Thoracic aorta (tissue), 2 donors: ENCODE measurements around the gene CFAP107. TPM values are rescaled to one million over a fixed set of nuclear protein-coding genes. Genes with fewer than 3 reads are reported as not detected.

ENCODE experiments used
- ATAC-seq: fragments of 150-250 bp; one replicate; pipeline ENCODE4 v1.8.0; 2017; ENCODE audit warnings: low read depth; ENCODE audit not compliant: insufficient number of reproducible peaks, low FRiP score
- DNase-seq: peaks from one replicate; pipeline ENCODE4 v3.0.0-alpha.2; 2020; ENCODE audit warnings: low spot score
- H3K27ac ChIP-seq, 2 donors: fragments of 200-600 bp; sonication (generic); 1 replicate in 1 of 2; 2 replicates in 1 of 2; pipeline ENCODE4 v1.5.1; 2016; ENCODE audit warnings: mild to moderate bottlenecking in 2 of 2, moderate library complexity in 2 of 2
- H3K27me3 ChIP-seq: fragments of 200-600 bp; sonication (generic); replicated peaks from 2 replicates; pipeline ENCODE4 v1.6.0; 2016; ENCODE audit warnings: mild to moderate bottlenecking; ENCODE audit not compliant: insufficient read depth
- H3K36me3 ChIP-seq: fragments of 200-600 bp; sonication (generic); one replicate; pipeline ENCODE4 v1.5.1; 2016
- H3K4me1 ChIP-seq, 2 donors: fragments of 200-600 bp; sonication (generic); 1 replicate in 1 of 2; 2 replicates in 1 of 2; pipeline versions ENCODE4 v1.5.1 to v1.6.0; 2016; ENCODE audit warnings: low read depth in 2 of 2, mild to moderate bottlenecking in 1 of 2; ENCODE audit not compliant: control insufficient read depth in 1 of 2
- H3K4me3 ChIP-seq: fragments of 200-600 bp; sonication (generic); 2 replicates; pipeline ENCODE4 v1.5.1; 2016; ENCODE audit warnings: mild to moderate bottlenecking
- H3K9me3 ChIP-seq: fragments of 200-600 bp; sonication (generic); 2 replicates; pipeline ENCODE4 v1.5.1; 2016
- CTCF ChIP-seq: fragments of 200-600 bp; sonication (generic); IDR thresholded peaks from one replicate; pipeline ENCODE4 v1.5.1; 2019; ENCODE audit warnings: antibody characterized with exemption
- total RNA-seq, 2 donors: library from RNA; depleted of rRNA; stranded (reverse); fragments of >200 nt; gene quantifications; one replicate each; pipeline versions ENCODE4 v1.1.0 to v1.2.3, GENCODE V29; 2016

Gene CFAP107
- total RNA-seq, 2 donors from 2014 or later, result not detected

DNA sequence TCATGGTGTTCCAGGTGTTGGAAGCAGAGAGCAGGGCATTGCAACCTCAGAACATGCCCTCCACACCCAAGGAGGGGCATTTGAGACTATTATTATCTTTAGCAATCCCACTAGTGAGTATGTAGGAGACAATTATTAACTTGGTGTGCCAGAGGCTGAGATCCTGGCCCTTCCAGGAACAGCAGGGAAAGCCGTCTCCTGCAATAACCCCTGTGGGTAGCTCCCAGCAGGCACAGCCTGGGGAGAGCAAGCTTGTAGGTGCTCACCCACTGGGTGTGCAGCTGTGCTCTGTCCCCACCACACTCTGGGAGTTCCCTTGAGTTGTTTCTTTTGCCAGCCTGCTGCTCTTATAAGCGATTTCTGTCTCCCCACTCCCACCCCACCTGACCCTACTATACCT lies 10.3 kb downstream of the CFAP107 start:
- no peak for ATAC-seq
- H3K9me3 ChIP-seq, result no peaks in the 10 kb centered on the region
- DNase-seq, result no peak
- no peaks in the 10 kb centered on the region for H3K36me3 ChIP-seq
- H3K27me3 ChIP-seq, result no peaks in the 10 kb centered on the region
- H3K4me1 ChIP-seq, result no peaks in the 10 kb centered on the region
- TF ChIP-seq CTCF, result no peak
- H3K27ac ChIP-seq, result no peak overlapping the region
- H3K4me3 ChIP-seq, result no peak overlapping the region

- no peaks in the 10 kb centered on the region for H3K9me3 ChIP-seq
- no peak for TF ChIP-seq CTCF
- DNase-seq (no peak), ATAC-seq (no peak)
- no peak overlapping the region for H3K4me3 ChIP-seq
- no peaks in the 10 kb centered on the region for H3K27me3 ChIP-seq
- no peaks in the 10 kb centered on the region for H3K36me3 ChIP-seq
- H3K4me1 ChIP-seq, result no peaks in the 10 kb centered on the region
- H3K27ac ChIP-seq, result no peak overlapping the region
Observed at GRCh38 chr1:12756768-12757413, 10.9 kb downstream of the CFAP107 start.

GRCh38 chr1:12757836-12758235 lies 11.8 kb downstream of the CFAP107 start:
- no peaks in the 10 kb centered on the region for H3K9me3 ChIP-seq
- H3K27ac ChIP-seq, result no peak overlapping the region
- no peaks in the 10 kb centered on the region for H3K4me1 ChIP-seq
- H3K27me3 ChIP-seq, result no peaks in the 10 kb centered on the region
- TF ChIP-seq CTCF, result no peak
- no peak for DNase-seq
- ATAC-seq, result no peak
- no peak overlapping the region for H3K4me3 ChIP-seq
- H3K36me3 ChIP-seq, result no peaks in the 10 kb centered on the region

DNA sequence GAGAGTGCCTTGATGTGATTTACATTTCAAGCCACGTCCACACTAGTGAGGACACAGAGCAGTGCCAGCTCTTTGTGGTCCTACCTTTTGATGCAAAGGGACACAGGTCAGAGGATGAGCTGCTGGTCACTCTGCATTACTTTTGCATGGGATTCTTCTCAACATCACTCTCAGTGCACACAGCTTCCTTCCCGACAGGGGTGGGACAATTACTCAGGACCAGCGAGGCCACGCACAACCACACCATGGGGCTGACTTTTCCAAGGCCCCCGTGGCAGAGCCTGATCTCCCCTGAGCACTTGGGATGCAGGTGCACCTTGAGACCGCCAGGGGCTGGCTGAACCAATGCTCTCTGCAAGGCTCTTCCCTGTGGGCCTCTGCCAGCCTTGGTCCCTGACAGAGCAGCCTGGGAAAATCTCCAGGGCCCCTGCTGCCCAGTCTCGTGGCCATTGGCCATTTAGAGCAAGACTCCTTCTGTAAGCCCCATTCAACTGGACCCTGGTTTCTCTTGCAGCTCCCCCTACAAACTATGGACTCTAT lies 14.3 kb downstream of the CFAP107 start:
- no peak for DNase-seq
- H3K36me3 ChIP-seq, result no peaks in the 10 kb centered on the region
- H3K4me3 ChIP-seq, result no peak overlapping the region
- no peaks in the 10 kb centered on the region for H3K4me1 ChIP-seq
- ATAC-seq, result no peak
- no peaks in the 10 kb centered on the region for H3K27me3 ChIP-seq
- no peak overlapping the region for H3K27ac ChIP-seq
- no peaks in the 10 kb centered on the region for H3K9me3 ChIP-seq
- no peak for TF ChIP-seq CTCF

DNA sequence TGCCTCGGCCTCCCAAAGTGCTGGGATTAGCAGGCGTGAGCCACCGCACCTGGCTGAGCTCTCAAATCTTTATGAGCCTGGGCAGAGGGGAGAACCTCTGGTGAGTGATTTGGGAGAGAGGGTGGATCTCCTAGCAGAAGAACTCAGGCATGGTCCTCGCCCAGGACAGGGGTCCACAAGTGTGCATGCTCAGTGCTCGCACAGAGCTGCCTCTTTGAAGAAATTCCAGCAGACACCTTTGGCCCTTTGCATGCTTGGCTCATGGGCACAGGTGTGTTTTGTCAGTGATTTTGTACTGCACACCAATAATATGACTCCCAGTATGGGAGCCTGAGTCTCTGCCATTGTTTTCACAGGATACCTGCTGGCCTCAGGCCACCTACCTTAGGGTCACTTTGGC lies 15.8 kb downstream of the CFAP107 start:
- H3K4me3 ChIP-seq, result no peak overlapping the region
- H3K27ac ChIP-seq, result no peak overlapping the region
- ATAC-seq (no peak), DNase-seq (no peak)
- no peak for TF ChIP-seq CTCF
- H3K36me3 ChIP-seq, result no peaks in the 10 kb centered on the region
- H3K4me1 ChIP-seq, result no peaks in the 10 kb centered on the region
- no peaks in the 10 kb centered on the region for H3K9me3 ChIP-seq
- H3K27me3 ChIP-seq, result no peaks in the 10 kb centered on the region
